Eye (tissue), 1 donor: ENCODE results near the gene PIK3CD.
"Not testable (repeated sequence)": the region's sequence is repeated elsewhere in the genome, so short reads cannot be mapped to it uniquely, and the experiment has no call there.

Source experiments
- DNase-seq: peaks from one replicate; pipeline ENCODE4 v3.0.0-alpha.2; 2015

PIK3CD gene

GRCh38 chr1:9624081-9624480, 27.4 kb upstream of the PIK3CD start:
- no peak for DNase-seq

- not testable (repeated sequence) for DNase-seq
Observed at GRCh38 chr1:9625030-9625429, 26.5 kb upstream of the PIK3CD start.

- no peak for DNase-seq
Observed at GRCh38 chr1:9626201-9626608, 25.3 kb upstream of the PIK3CD start.

- DNase-seq = no peak
Observed at GRCh38 chr1:9628541-9629444, 22.7 kb upstream of the PIK3CD start.

DNA sequence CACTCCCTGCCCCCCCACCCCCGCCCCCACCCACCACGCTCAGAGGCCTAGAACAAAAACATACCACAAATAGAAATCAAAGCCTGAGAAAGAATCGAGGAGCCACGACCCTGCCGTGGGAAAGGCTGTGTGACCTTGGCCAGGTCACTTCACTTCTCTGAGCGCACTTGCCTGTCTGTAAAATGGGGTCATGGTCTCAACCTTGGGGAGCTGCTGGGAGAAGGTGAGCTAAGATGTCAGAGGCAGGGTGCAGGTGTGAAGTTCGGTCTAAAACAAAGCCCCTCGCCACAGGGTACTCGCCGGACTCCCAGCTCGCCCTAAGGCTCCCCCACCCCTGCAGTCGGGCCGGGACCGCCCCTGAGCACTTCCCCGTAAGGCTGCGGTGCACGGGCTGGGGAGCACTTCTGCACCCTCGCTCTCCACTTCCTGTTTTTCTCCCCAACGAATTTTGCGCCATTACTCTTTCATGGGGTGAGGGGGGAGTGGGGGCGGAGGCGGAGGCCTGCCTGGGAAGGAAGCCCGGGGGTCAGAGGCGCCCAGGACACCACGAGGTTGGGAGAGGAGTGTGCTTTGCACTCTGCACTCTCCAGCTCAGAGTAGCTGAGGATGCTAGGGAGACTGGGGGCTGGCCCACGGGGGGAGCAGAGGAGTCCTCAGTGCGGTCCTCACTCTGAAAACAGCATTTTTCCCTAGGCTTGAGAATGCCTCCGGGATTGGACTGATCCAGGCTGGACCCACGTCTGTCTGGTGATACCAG, 21.9 kb upstream of the PIK3CD start:
- no peak for DNase-seq

DNA sequence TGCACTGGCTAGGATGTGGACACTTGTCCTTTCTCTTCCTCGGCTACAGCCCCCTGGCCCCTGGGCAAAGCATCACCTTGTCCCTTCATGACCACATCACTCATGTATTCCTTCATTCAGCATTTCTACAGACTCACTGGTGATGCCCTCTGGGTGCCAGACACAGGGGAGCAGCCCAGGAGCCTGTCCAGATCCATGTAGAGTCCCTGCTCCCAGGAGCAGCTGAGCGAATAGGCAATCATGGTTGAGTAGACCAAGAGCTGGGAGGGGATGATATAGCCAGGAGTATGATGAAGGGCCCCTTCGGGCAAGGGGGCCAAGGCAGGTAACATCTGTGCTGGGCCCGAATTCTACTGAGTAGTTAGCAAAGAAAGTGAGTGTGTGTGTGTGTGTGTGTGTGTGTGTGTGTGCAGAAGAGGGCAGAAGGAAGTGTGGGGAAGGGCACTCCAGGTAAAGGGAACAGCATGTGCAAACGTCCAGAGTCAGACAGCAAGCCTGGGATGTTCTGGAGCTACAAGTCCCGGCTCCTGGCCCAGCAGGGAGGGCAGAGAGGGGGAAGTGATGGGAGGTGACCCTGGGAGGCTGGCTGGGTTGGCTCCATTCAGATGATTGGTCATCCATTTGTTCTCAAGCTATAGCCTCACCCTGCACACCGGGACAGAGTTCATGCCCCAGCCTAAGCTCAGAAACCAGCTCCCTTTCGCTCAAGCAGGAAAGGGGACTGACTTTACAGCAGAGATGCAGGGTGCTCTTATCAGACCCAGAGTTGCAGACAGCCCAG, 21.0 kb upstream of the PIK3CD start:
- DNase-seq = no peak

DNA sequence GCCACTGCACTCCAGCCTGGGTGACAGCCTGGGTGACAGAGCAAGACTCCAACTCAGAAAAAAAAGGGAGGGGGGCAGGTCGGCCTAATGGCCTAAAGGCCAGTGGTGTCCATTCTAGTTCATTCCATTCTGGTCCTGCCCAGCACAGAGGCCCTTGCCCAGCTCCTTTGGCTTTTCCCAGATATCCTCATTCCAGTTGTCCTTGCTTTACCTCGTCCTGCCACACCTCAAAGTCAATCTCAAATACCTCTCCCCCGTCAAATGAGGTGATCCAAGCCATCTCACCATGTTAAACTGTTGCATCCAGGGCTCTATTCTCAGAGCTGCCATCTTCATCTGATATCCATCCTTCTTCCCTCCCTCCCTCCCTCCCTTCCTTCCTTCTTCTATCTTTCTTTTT, 19.9 kb upstream of the PIK3CD start:
- DNase-seq = no peak

GRCh38 chr1:9633493-9633892, 18.0 kb upstream of the PIK3CD start:
- no peak for DNase-seq

DNA sequence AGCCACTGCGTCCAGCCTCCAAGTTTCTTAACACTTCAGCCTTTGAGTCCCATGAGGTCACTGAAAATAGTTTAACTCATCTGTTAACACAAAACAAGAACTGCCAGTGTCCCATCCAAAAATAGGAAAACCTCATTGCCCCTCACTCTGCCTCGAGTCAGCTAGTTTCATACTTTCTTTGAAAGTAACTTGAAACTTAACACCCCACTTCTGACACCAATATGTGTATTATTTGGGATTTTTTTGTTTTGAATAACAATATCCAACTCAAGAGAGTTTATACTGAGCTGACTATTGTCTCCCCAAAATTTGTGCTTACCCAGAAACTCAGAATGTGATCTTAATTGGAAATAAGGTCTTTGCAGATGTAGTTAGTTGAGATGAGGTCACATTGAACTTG, 16.9 kb upstream of the PIK3CD start:
- DNase-seq = no peak

DNA sequence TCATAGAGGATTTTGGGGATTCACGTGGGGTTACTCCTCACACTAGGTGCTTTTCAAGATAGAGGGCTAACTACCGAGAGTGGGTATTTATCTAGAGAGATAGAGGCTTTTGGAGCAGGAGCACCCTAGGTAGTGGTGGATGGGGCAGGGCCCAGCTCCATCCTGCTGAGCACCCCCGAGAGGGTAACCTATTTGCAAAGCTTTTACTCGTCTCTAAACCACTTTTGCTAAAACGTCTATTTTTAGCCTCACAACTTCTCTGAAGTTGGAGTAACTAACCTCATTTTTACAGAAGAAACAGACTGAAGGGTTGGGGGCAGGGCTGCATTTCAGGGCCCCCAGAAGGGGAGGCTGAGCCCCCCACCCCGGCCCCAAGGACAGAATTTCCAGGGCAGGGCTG, 12.3 kb upstream of the PIK3CD start:
- DNase-seq = no peak

GRCh38 chr1:9643351-9644256, 7.9 kb upstream of the PIK3CD start:
- DNase-seq = no peak

DNA sequence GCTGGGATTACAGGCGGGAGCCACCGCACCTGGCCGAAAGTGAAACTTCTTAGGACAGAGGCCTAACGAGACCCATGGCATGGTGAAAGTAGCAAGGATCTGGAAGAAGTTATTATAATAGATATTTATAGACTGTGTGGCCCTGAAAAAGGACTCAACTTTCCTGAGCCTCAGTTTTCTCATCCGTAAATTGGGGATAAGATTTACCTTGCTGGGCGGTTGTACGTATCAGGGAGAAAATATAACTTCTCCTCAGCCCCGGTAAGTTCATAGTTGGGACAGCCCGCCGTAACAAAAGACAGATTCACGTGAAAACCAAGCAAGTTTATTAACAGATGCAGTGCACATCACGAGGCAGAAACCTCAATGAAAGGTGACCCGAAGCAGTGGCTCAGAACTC, 5.5 kb upstream of the PIK3CD start:
- DNase-seq = no peak

GRCh38 chr1:9648171-9648570, 3.4 kb upstream of the PIK3CD start:
- DNase-seq = no peak

DNA sequence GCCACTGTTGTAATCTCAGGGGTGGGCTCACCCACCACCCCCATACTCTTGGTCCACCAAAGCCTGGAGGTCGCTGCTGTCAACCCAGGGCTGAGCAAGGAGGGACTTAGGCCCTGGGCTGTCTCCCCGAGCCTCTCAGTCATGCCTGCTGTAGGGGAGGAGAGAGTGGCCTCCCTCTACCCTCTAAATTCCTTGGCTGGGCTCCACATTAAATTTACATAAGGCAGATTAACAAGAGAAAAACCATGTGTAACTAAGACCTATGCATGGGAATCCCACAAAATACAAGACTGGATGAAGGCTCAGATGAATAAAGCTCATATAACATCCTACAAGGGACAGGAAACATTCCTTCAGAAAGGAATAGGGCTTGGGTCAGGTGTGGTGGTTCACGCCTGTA, 1.8 kb upstream of the PIK3CD start:
- DNase-seq = no peak

DNA sequence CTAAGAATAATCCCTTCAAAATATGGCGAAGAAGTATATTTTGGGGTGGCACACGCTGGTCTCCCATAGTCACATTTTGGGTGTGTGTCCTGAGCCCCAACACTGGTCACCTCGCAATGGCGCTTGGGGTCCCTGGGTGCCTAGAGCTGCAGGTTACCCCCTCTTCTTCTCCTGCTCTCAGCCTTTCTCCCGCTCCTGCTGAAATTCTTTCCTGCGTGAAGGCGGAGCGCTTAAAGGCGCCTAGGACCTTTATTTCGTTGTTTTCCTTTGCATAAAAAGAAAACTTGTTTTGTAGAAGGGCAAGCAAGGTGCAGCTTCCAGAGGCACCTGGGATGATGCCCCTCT, 339 bp upstream of the PIK3CD start:
- no peak for DNase-seq

DNA sequence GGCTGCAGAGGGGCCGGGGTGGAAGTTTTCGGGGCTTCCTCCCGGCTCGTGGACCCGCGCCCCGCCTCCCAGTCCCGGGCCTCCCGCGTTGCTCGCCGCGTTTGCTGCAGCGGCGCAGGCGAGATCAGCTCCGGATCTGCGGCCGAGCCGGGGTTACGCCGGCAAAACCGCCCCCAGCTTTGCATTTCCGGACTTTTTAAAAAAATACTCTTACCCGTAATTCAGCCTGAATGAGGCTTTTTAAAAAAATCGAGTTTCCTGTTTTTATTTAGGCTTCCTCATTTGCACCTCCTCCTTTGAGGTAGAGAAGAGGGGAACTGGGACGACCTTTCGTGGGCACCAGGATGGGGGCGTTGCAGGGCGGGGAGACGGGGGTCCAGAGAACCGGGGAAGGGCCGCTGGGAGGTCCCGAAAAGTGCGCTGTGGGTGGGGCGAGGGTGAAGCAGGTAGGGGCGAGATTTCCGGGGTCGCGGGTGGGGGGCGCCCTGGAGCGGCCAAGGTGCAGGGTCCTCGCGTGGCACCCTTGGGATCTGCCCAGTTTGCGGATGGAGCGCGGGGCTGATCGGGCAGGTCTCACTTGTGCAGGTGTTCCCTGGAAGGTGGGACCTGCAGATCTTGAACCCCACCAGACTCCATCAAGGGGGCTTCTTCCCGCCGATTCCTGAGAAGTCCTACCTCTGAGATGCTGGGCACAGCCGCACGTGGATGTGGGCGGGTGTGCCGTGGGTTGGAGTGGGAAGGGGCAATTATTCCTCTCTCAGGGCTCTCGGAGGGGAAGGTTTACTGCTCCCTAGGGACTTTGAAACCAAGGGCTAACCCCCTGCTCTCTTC, 1.1 kb downstream of the PIK3CD start:
- DNase-seq = no peak

DNA sequence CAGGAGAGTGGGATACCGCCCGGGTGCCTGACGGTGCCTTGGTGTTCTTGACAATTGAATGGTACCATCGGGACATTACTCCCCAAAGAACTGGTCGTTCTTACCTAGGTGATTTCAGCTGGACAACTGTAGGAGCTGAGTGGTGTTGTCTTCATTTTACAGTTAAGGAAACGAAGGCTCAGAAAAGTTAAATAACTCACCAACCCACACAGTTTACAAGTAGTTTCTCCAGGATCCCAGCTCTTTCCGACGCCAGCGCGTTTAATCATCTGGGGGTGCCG, 1.6 kb downstream of the PIK3CD start:
- no peak for DNase-seq

GRCh38 chr1:9653491-9654050, 2.0 kb downstream of the PIK3CD start:
- DNase-seq = no peak

- no peak for DNase-seq
Observed at GRCh38 chr1:9654051-9654833, 2.7 kb downstream of the PIK3CD start.
